Vagina (tissue), 2 donors: Measurements from ENCODE around the gene USP7.

Source experiments
- POLR2AphosphoS5 ChIP-seq, 2 donors: sonication (generic); formaldehyde crosslinking; IDR thresholded peaks; one replicate each; pipeline ENCODE4 v1.9.0; 2017; ENCODE audit warnings: antibody characterized with exemption in 2 of 2, mild to moderate bottlenecking in 2 of 2, low read depth in 1 of 2; ENCODE audit not compliant: insufficient read depth in 1 of 2
- TF ChIP-seq, protein P1 (sequence below), 3 experiments: fragments of 450-650 bp in 2 of 3; fragments of 200-600 bp in 1 of 3; sonication (generic) in 1 of 3; IDR thresholded peaks; one replicate each; pipeline ENCODE4 v1.5.1; 2017 to 2019; ENCODE audit warnings: antibody characterized with exemption in 3 of 3, mild to moderate bottlenecking in 2 of 3, moderate library complexity in 2 of 3

DNA sequence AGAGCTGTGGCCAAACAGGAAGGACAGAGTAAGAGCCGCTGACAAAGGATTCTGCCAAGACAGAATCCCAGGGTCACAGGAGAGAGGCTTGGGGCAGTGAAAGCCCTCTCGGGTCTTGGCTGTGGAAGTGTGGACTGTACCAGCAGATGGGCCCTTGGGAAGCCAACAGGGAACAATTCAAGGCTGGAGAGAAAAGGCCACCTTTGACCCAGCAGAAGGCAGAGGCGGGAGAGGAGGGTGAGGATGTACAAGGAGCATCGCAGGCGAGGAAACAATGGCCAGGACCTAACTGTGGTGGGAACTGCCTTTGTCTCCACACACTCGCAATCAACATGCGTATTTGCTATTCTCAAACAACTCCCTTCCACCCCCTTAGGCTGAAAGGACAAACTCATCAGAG is 110.6 kb downstream of the USP7 start:
- no peak for TF ChIP-seq POLR2AphosphoS5 (IDR thresholded peaks at IDR 0.05; ENCODE audit: insufficient read depth in 1 of 2, low read depth in 1 of 2)
- TF ChIP-seq, protein P1, sequence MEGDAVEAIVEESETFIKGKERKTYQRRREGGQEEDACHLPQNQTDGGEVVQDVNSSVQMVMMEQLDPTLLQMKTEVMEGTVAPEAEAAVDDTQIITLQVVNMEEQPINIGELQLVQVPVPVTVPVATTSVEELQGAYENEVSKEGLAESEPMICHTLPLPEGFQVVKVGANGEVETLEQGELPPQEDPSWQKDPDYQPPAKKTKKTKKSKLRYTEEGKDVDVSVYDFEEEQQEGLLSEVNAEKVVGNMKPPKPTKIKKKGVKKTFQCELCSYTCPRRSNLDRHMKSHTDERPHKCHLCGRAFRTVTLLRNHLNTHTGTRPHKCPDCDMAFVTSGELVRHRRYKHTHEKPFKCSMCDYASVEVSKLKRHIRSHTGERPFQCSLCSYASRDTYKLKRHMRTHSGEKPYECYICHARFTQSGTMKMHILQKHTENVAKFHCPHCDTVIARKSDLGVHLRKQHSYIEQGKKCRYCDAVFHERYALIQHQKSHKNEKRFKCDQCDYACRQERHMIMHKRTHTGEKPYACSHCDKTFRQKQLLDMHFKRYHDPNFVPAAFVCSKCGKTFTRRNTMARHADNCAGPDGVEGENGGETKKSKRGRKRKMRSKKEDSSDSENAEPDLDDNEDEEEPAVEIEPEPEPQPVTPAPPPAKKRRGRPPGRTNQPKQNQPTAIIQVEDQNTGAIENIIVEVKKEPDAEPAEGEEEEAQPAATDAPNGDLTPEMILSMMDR (IDR thresholded peaks at IDR 0.05) = no peak
